ENCODE results near the gene INPP4B.
"Not testable (repeated sequence)": the region's sequence is repeated elsewhere in the genome, so short reads cannot be mapped to it uniquely, and the experiment has no call there.

INPP4B gene

GRCh38 chr4:142687547-142688275, 158.4 kb downstream of the INPP4B start:
- DNase-seq (ENCODE audit: low read depth in 2 of 2, low spot score in 1 of 2), result no peak

- no peak for DNase-seq (ENCODE audit: low read depth in 2 of 2, low spot score in 1 of 2)
These were observed 160.0 kb downstream of the INPP4B start for GRCh38 chr4:142686081-142686480.

- DNase-seq (ENCODE audit: low read depth in 2 of 2, low spot score in 1 of 2), result no peak
These were observed 162.1 kb downstream of the INPP4B start for GRCh38 chr4:142683997-142684396.

GRCh38 chr4:142683503-142683902, 162.6 kb downstream of the INPP4B start:
- DNase-seq (ENCODE audit: low read depth in 2 of 2, low spot score in 1 of 2), result no peak

GRCh38 chr4:142671516-142671915, 174.6 kb downstream of the INPP4B start:
- DNase-seq (ENCODE audit: low read depth in 2 of 2, low spot score in 1 of 2), result no peak

- DNase-seq (ENCODE audit: low read depth in 2 of 2, low spot score in 1 of 2), result no peak
These were observed 182.3 kb downstream of the INPP4B start for GRCh38 chr4:142663828-142664227.

GRCh38 chr4:142660728-142661127, 185.4 kb downstream of the INPP4B start:
- no peak for DNase-seq (ENCODE audit: low read depth in 2 of 2, low spot score in 1 of 2)

- no peak for DNase-seq (ENCODE audit: low read depth in 2 of 2, low spot score in 1 of 2)
These were observed 189.9 kb downstream of the INPP4B start for GRCh38 chr4:142656178-142656577.

GRCh38 chr4:142648378-142648777, 197.7 kb downstream of the INPP4B start:
- DNase-seq (ENCODE audit: low read depth in 2 of 2, low spot score in 1 of 2), result no peak

GRCh38 chr4:142645475-142646108, 200.5 kb downstream of the INPP4B start:
- DNase-seq (ENCODE audit: low read depth in 2 of 2, low spot score in 1 of 2), result no peak

GRCh38 chr4:142644628-142645027, 201.5 kb downstream of the INPP4B start:
- DNase-seq (ENCODE audit: low read depth in 2 of 2, low spot score in 1 of 2), result not testable (repeated sequence)

GRCh38 chr4:142637614-142638013, 208.5 kb downstream of the INPP4B start:
- DNase-seq (ENCODE audit: low read depth in 2 of 2, low spot score in 1 of 2), result no peak

GRCh38 chr4:142631836-142632235, 214.3 kb downstream of the INPP4B start:
- DNase-seq (ENCODE audit: low read depth in 2 of 2, low spot score in 1 of 2), result no peak

- DNase-seq (ENCODE audit: low read depth in 2 of 2, low spot score in 1 of 2), result no peak
These were observed 230.8 kb downstream of the INPP4B start for GRCh38 chr4:142615324-142615665.

GRCh38 chr4:142614621-142615323, 231.3 kb downstream of the INPP4B start:
- no peak for DNase-seq (ENCODE audit: low read depth in 2 of 2, low spot score in 1 of 2)

GRCh38 chr4:142607976-142608375, 238.1 kb downstream of the INPP4B start:
- no peak for DNase-seq (ENCODE audit: low read depth in 2 of 2, low spot score in 1 of 2)

- DNase-seq (ENCODE audit: low read depth in 2 of 2, low spot score in 1 of 2), result no peak
These were observed 245.1 kb downstream of the INPP4B start for GRCh38 chr4:142600952-142601351.

- DNase-seq (ENCODE audit: low read depth in 2 of 2, low spot score in 1 of 2), result no peak
These were observed 248.0 kb downstream of the INPP4B start for GRCh38 chr4:142598132-142598531.

- no peak for DNase-seq (ENCODE audit: low read depth in 2 of 2, low spot score in 1 of 2)
These were observed 249.5 kb downstream of the INPP4B start for GRCh38 chr4:142596595-142596994.

- no peak for DNase-seq (ENCODE audit: low read depth in 2 of 2, low spot score in 1 of 2)
These were observed 250.0 kb downstream of the INPP4B start for GRCh38 chr4:142596121-142596520.

GRCh38 chr4:142595222-142595871, 250.8 kb downstream of the INPP4B start:
- DNase-seq (ENCODE audit: low read depth in 2 of 2, low spot score in 1 of 2), result no peak

GRCh38 chr4:142585411-142585810, 260.7 kb downstream of the INPP4B start:
- no peak for DNase-seq (ENCODE audit: low read depth in 2 of 2, low spot score in 1 of 2)

Measured in stimulated activated CD8-positive, alpha-beta memory T cell treated with anti-CD3 and anti-CD28 coated beads, Interleukin-4, amount 100 ng/mL, for 1 hour (primary cell).